GM06990 (cell line): Measurements from ENCODE around the gene IGIP.

Experiments
- DNase-seq: peaks from one replicate; pipeline ENCODE4 v3.0.0-alpha.2; 2011; ENCODE audit not compliant: insufficient read length; ENCODE audit errors: extremely low read depth
- H3K27me3 ChIP-seq: replicated peaks from 2 replicates; pipeline ENCODE4 v1.6.0; 2011; ENCODE audit warnings: low read length; ENCODE audit not compliant: control insufficient read depth, insufficient read depth
- H3K36me3 ChIP-seq: 2 replicates; pipeline ENCODE4 v1.5.1; 2011; ENCODE audit warnings: low read length; ENCODE audit not compliant: control insufficient read depth, insufficient read depth
- H3K4me3 ChIP-seq: replicated peaks from 2 replicates; pipeline ENCODE4 v1.5.1; 2011; ENCODE audit warnings: low read depth, mild to moderate bottlenecking, control low read depth, low read length
- CTCF ChIP-seq: IDR thresholded peaks from 2 replicates; pipeline ENCODE4 v1.5.1; 2011; ENCODE audit warnings: low read length, control low read depth, mild to moderate bottlenecking, inconsistent platforms; ENCODE audit not compliant: insufficient read depth, poor library complexity, severe bottlenecking

The IGIP gene

GRCh38 chr5:140116716-140117115 lies 9.0 kb upstream of the IGIP start:
- no peaks in the 10 kb centered on the region for H3K27me3 ChIP-seq

GRCh38 chr5:140117523-140117922 lies 8.2 kb upstream of the IGIP start:
- TF ChIP-seq CTCF: no peak
- H3K27me3 ChIP-seq: no peaks in the 10 kb centered on the region
- H3K4me3 ChIP-seq: no peak overlapping the region
- no peaks in the 10 kb centered on the region for H3K36me3 ChIP-seq
- no peak for DNase-seq

More at GRCh38 chr5:140116716-140117115, 9.0 kb upstream of the IGIP start:
- Histone ChIP-seq H3K36me3 (no peaks in the 10 kb centered on the region), H3K4me3 (no peak overlapping the region)
- no peak for TF ChIP-seq CTCF
- DNase-seq: no peak

- H3K36me3 ChIP-seq: no peaks in the 10 kb centered on the region
- no peak overlapping the region for H3K4me3 ChIP-seq
- DNase-seq: no peak
- H3K27me3 ChIP-seq: no peaks in the 10 kb centered on the region
- peak; percentile 7 for TF ChIP-seq CTCF
Measured at GRCh38 chr5:140118302-140118936, 7.3 kb upstream of the IGIP start.

GRCh38 chr5:140126315-140127012 lies 727 bp downstream of the IGIP start:
- Histone ChIP-seq H3K36me3 (no peaks in the 10 kb centered on the region), H3K4me3 (no peak overlapping the region), H3K27me3 (no peaks in the 10 kb centered on the region)
- DNase-seq: no peak
- no peak for TF ChIP-seq CTCF

- H3K36me3 ChIP-seq: no peaks in the 10 kb centered on the region
- no peak overlapping the region for H3K4me3 ChIP-seq
- H3K27me3 ChIP-seq: no peaks in the 10 kb centered on the region
- DNase-seq: no peak
- TF ChIP-seq CTCF: no peak
Measured at GRCh38 chr5:140128376-140128775, 2.6 kb downstream of the IGIP start.
